Measurements from ENCODE around the gene SERTM1. TPM values are rescaled to one million over a fixed set of nuclear protein-coding genes. Genes with fewer than 3 reads are reported as not detected.

Gene SERTM1
- total and polyA plus RNA-seq, 10 donors: not detected

DNA sequence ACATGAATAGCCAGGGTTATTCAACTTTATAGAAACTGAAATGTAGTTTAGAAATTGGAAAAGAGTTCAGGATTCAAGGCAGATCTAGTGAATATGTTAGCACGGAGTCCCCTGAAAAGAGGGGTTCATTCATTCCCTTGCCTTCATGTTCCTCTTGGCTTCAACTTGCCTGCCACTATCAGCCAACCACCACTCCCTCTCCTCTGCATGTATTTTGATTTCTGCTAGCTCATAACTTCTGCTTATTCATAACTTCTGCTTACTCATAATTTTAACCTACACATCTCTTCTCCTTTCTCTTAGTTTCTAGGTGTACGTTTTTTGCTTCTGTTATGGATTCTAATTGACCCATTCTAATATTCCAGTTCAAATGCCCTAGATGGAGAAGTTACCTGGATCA, 5.5 kb upstream of the SERTM1 start:
- 37 to 70% (median 48%) methylated on average over 2 of the region's 2 CpGs for WGBS, 5 donors
- intact Hi-C loops (cut with DNase I; ENCODE audit: low total_unique reads): no loop called here
- Histone ChIP-seq H3K27me3 (replicated peaks in 1 of 7) (peaks cover 0 to 18% (median 6%) of the 10 kb centered on the region in 7 donors), H3K4me1 (no peaks in the 10 kb centered on the region), H3K4me3 (no peak overlapping the region), H3K27ac (no peak overlapping the region), H3K9me3 (peaks cover 0 to 10% (median 0%) of the 10 kb centered on the region in 8 donors), H3K36me3 (no peaks in the 10 kb centered on the region)
- TF ChIP-seq, protein P1, sequence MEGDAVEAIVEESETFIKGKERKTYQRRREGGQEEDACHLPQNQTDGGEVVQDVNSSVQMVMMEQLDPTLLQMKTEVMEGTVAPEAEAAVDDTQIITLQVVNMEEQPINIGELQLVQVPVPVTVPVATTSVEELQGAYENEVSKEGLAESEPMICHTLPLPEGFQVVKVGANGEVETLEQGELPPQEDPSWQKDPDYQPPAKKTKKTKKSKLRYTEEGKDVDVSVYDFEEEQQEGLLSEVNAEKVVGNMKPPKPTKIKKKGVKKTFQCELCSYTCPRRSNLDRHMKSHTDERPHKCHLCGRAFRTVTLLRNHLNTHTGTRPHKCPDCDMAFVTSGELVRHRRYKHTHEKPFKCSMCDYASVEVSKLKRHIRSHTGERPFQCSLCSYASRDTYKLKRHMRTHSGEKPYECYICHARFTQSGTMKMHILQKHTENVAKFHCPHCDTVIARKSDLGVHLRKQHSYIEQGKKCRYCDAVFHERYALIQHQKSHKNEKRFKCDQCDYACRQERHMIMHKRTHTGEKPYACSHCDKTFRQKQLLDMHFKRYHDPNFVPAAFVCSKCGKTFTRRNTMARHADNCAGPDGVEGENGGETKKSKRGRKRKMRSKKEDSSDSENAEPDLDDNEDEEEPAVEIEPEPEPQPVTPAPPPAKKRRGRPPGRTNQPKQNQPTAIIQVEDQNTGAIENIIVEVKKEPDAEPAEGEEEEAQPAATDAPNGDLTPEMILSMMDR (IDR thresholded peaks at IDR 0.05 in 8 of 11, conservative IDR thresholded peaks at IDR 0.05 in 3 of 11): no peak
- TF ChIP-seq POLR2AphosphoS5 (IDR thresholded peaks at IDR 0.05) (no peak), POLR2A (IDR thresholded peaks at IDR 0.05) (no peak)
- no peak for DNase-seq

DNA sequence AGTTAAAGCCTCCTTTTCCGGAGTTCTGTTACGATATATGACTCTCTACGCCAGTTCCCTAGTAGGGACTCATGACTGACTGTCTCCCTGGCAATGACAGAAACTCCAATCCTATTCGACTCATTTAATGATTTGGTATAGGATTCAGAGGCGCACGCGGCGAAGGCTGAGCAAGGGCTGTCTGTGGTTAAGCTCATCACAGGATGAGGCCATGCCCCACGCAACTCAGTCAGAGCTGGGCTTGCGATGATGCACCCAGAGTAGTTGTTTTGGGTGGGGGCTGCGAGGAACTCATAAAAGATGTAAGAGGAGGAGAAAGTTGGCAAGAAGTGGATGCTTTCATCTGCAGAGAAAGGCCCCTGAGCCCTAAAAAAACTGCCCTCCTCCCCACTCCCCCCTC, 468 bp upstream of the SERTM1 start:
- no peaks in the 10 kb centered on the region for H3K36me3 ChIP-seq
- peaks cover 0 to 10% (median 0%) of the 10 kb centered on the region in 8 donors for H3K9me3 ChIP-seq
- peak overlapping the region in 1 of 8 donors; percentile 40 for H3K4me3 ChIP-seq
- peaks cover 6 to 61% (median 32%) of the 10 kb centered on the region in 7 donors for H3K27me3 ChIP-seq (replicated peaks in 1 of 7)
- TF ChIP-seq, protein P1 (IDR thresholded peaks at IDR 0.05 in 8 of 11, conservative IDR thresholded peaks at IDR 0.05 in 3 of 11): no peak
- TF ChIP-seq POLR2AphosphoS5 (IDR thresholded peaks at IDR 0.05): no peak
- no peak for DNase-seq
- WGBS, 5 donors: 55 to 81% (median 63%) methylated on average over 11 of the region's 11 CpGs
- peaks cover 0 to 12% (median 7%) of the 10 kb centered on the region in 6 donors for H3K4me1 ChIP-seq
- intact Hi-C loops (cut with DNase I; ENCODE audit: low total_unique reads): no loop called here
- no peak overlapping the region for H3K27ac ChIP-seq

DNA sequence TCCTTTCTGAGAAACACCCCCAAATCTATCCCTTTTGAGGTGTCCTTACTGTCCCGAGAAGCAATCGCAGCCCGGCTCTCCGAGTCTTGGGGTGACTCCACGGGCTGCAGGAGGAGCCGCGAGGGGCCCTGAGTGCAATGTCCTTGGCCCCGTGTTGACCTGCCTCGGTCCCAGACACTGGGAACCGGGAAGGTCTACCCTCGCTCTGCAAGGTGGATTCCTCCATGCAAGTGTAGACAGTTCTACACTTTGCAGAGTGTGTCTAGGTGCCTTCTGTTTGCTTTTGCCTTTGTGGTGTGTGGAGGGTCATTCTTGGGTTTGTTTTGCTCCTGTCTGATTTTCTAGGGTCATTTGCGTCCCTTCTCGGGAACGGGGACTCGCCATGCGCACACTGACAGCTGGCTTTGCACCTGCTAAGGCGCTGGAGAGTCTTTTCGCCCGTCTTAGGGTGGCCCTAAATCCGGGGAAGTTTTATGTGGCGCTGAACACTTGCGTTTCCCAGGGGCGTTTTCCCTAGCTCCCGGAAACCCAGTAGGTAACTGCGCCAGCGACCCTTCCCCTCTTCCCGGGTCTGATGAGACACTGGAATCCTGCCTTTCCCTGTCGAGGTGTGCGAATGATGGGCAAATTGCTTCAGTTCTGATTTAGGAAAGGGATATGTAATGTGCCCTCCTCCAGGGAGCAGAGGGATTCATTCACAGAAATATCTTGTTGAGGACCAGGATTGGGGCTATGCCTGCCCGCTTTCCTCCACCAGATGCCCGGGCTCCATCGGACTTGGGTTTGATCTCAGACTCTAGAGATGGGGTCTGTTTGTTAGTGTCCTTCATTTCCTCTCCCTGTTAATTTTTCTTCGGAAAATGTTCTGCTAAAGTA, 755 bp downstream of the SERTM1 start:
- WGBS, 5 donors: 11 to 23% (median 12%) methylated on average over 27 to 33 of the region's 33 CpGs
- TF ChIP-seq POLR2A (IDR thresholded peaks at IDR 0.05): no peak
- TF ChIP-seq POLR2AphosphoS5 (IDR thresholded peaks at IDR 0.05): no peak
- TF ChIP-seq, protein P1 (IDR thresholded peaks at IDR 0.05 in 8 of 11, conservative IDR thresholded peaks at IDR 0.05 in 3 of 11): no peak
- no peak overlapping the region for H3K27ac ChIP-seq
- H3K9me3 ChIP-seq: peaks cover 0 to 3% (median 0%) of the 10 kb centered on the region in 8 donors
- DNase-seq: no peak
- intact Hi-C loops (cut with DNase I; ENCODE audit: low total_unique reads): no loop called here
- peak overlapping the region in 3 of 8 donors; percentile 5 to 40 (median 13) for H3K4me3 ChIP-seq
- H3K27me3 ChIP-seq (replicated peaks in 1 of 7): peaks cover 6 to 61% (median 32%) of the 10 kb centered on the region in 7 donors
- peaks cover 0 to 12% (median 7%) of the 10 kb centered on the region in 6 donors for H3K4me1 ChIP-seq
- H3K36me3 ChIP-seq: no peaks in the 10 kb centered on the region

DNA sequence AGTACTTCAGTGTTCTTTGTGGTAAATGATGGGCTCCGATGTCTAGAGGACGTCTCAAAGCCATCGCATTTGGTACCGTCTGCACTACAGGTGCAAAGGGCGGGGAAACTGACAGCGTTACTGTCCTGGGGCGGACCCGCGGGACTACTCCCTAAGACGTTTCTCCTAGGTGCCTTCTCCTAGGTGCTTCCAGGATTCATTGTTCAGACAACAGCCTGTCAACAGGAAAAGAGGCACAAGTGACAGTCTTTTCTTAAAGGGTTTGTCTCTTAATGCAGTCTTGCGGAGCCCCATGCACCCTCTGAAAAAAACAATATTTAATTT, 1.4 kb downstream of the SERTM1 start:
- no peaks in the 10 kb centered on the region for H3K9me3 ChIP-seq
- H3K4me3 ChIP-seq: no peak overlapping the region
- peaks cover 0 to 12% (median 7%) of the 10 kb centered on the region in 6 donors for H3K4me1 ChIP-seq
- 34 to 45% (median 36%) methylated on average over 11 of the region's 11 CpGs for WGBS, 5 donors
- H3K36me3 ChIP-seq: no peaks in the 10 kb centered on the region
- TF ChIP-seq POLR2AphosphoS5 (IDR thresholded peaks at IDR 0.05) (no peak), POLR2A (IDR thresholded peaks at IDR 0.05) (no peak)
- TF ChIP-seq, protein P1 (IDR thresholded peaks at IDR 0.05 in 8 of 11, conservative IDR thresholded peaks at IDR 0.05 in 3 of 11): no peak
- intact Hi-C loops (cut with DNase I; ENCODE audit: low total_unique reads): no loop called here
- H3K27me3 ChIP-seq (replicated peaks in 1 of 7): peaks cover 6 to 61% (median 32%) of the 10 kb centered on the region in 7 donors
- H3K27ac ChIP-seq: no peak overlapping the region
- DNase-seq: no peak
